ENCODE measurements around the gene PPP1R37.

DNA sequence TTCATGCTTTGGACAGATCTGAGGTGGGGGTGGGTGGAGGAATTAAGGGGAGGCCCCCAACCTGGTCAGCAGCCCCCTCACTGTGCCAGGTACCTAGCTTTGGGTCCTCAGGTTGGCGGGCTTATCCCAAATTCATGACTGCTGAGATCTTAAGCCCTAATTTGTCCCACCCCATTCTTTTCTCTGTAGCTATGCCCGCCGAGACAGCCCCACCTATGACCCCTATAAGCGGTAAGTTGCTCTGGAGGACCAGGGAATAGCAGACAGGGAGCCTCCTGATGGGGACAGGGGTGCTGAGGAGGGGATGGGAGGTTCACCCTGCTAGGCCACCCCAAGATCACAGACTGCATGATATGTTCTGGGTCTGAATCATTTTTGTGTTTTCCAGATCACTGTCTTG lies 31.0 kb upstream of the PPP1R37 start:
- TF ChIP-seq ZNF211 (tag by site-specific recombination; IDR thresholded peaks at IDR 0.05; ENCODE audit: low read depth): no peak
- TF ChIP-seq CTCF (tag by site-specific recombination; IDR thresholded peaks at IDR 0.05): no peak
- TF ChIP-seq, protein P1, sequence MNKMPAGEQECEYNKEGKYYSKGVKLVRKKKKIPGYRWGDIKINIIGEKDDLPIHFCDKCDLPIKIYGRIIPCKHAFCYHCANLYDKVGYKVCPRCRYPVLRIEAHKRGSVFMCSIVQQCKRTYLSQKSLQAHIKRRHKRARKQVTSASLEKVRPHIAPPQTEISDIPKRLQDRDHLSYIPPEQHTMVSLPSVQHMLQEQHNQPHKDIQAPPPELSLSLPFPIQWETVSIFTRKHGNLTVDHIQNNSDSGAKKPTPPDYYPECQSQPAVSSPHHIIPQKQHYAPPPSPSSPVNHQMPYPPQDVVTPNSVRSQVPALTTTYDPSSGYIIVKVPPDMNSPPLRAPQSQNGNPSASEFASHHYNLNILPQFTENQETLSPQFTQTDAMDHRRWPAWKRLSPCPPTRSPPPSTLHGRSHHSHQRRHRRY (tag by site-specific recombination; IDR thresholded peaks at IDR 0.05): no peak
- no peak for TF ChIP-seq MYNN (tag by site-specific recombination; IDR thresholded peaks at IDR 0.05; ENCODE audit: borderline replicate concordance)
- TF ChIP-seq ZNF571 (tag by site-specific recombination; IDR thresholded peaks at IDR 0.05): no peak
- TF ChIP-seq ZNF274 (IDR thresholded peaks at IDR 0.05; ENCODE audit: low read length): no peak
- TF ChIP-seq ZNF274 (tag by site-specific recombination; IDR thresholded peaks at IDR 0.05; ENCODE audit: borderline replicate concordance): no peak
- TF ChIP-seq ZNF660 (tag by site-specific recombination; IDR thresholded peaks at IDR 0.05): no peak
- TF ChIP-seq ZFHX2 (tag by site-specific recombination; conservative IDR thresholded peaks at IDR 0.05): no peak
- TF ChIP-seq ZEB2 (tag by site-specific recombination; IDR thresholded peaks at IDR 0.05): no peak

Data from HEK293 (cell line).